HEK293T (cell line): ENCODE results near the gene SLC17A3.

Experiments used
- ARNT ChIP-seq: fragments of 450-650 bp; IDR thresholded peaks from 2 replicates; pipeline ENCODE4 v1.6.1; 2017; ENCODE audit warnings: mild to moderate bottlenecking
- BHLHE40 ChIP-seq: fragments of 450-650 bp; IDR thresholded peaks from 2 replicates; pipeline ENCODE4 v1.6.1; 2016; ENCODE audit warnings: mild to moderate bottlenecking, moderate library complexity, borderline replicate concordance
- ELF4 ChIP-seq: fragments of 450-650 bp; IDR thresholded peaks from 2 replicates; pipeline ENCODE4 v1.6.1; 2017; ENCODE audit warnings: antibody characterized with exemption
- FOXM1 ChIP-seq: fragments of 450-650 bp; IDR thresholded peaks from 2 replicates; pipeline ENCODE4 v1.6.1; 2017; ENCODE audit warnings: mild to moderate bottlenecking, borderline replicate concordance
- HDGF ChIP-seq: fragments of 450-650 bp; IDR thresholded peaks from 2 replicates; pipeline ENCODE4 v1.6.1; 2017; ENCODE audit warnings: antibody characterized with exemption, borderline replicate concordance
- LEF1 ChIP-seq: fragments of 450-650 bp; IDR thresholded peaks from 2 replicates; pipeline ENCODE4 v1.6.1; 2017; ENCODE audit warnings: mild to moderate bottlenecking, borderline replicate concordance
- NFRKB ChIP-seq: fragments of 450-650 bp; IDR thresholded peaks from 2 replicates; pipeline ENCODE4 v1.6.1; 2016; ENCODE audit warnings: mild to moderate bottlenecking, moderate library complexity
- PKNOX1 ChIP-seq: fragments of 450-650 bp; IDR thresholded peaks from 2 replicates; pipeline ENCODE4 v1.6.1; 2016
- SP1 ChIP-seq: fragments of 450-650 bp; IDR thresholded peaks from 2 replicates; pipeline ENCODE4 v1.6.1; 2017
- SUZ12 ChIP-seq: fragments of 450-650 bp; IDR thresholded peaks from 2 replicates; pipeline ENCODE4 v1.6.1; 2016; ENCODE audit warnings: mild to moderate bottlenecking
- TARDBP ChIP-seq: fragments of 450-650 bp; IDR thresholded peaks from 2 replicates; pipeline ENCODE4 v1.6.1; 2016

- TF ChIP-seq BHLHE40: no peak
- no peak for TF ChIP-seq LEF1
- no peak for TF ChIP-seq ARNT
- no peak for TF ChIP-seq PKNOX1
- TF ChIP-seq FOXM1: no peak
- no peak for TF ChIP-seq NFRKB
- TF ChIP-seq SUZ12: no peak
- no peak for TF ChIP-seq HDGF
- TF ChIP-seq SP1: no peak
- no peak for TF ChIP-seq ELF4
- TF ChIP-seq TARDBP: no peak
Observed at GRCh38 chr6:25919657-25920056, 45.6 kb upstream of the SLC17A3 start.
